Smooth muscle cell (in vitro differentiated cells): ENCODE data around the gene RNASE11. TPM values are rescaled to one million over a fixed set of nuclear protein-coding genes. Genes with fewer than 3 reads are reported as not detected.

Experiments
- DNase-seq: peaks from one replicate; lab custom pipeline; 2025; ENCODE audit not compliant: unreplicated experiment; lab: John Stamatoyannopoulos, UW
- H2AFZ ChIP-seq: fragments of 200-600 bp; sonication (generic); 2 replicates; pipeline ENCODE4 v1.6.0; 2016; ENCODE audit warnings: antibody characterized with exemption, low read depth, mild to moderate bottlenecking
- H3F3A ChIP-seq: fragments of 200-600 bp; sonication (generic); 2 replicates; pipeline ENCODE4 v1.6.0; 2017; ENCODE audit warnings: antibody characterized with exemption, low read depth
- H3K27ac ChIP-seq: fragments of 200-600 bp; sonication (generic); 2 replicates; pipeline ENCODE4 v1.5.1; 2016; ENCODE audit warnings: low read depth, mild to moderate bottlenecking
- H3K27me3 ChIP-seq: fragments of 200-600 bp; sonication (generic); 2 replicates; pipeline ENCODE4 v1.6.1; 2016; ENCODE audit warnings: low read depth, mild to moderate bottlenecking
- H3K36me3 ChIP-seq: fragments of 200-600 bp; sonication (generic); 2 replicates; pipeline ENCODE4 v1.5.1; 2016; ENCODE audit warnings: low read depth
- H3K4me1 ChIP-seq: fragments of 200-600 bp; sonication (generic); 2 replicates; pipeline ENCODE4 v1.5.1; 2016; ENCODE audit warnings: low read depth
- H3K4me2 ChIP-seq: fragments of 200-600 bp; sonication (generic); 2 replicates; pipeline ENCODE4 v1.6.0; 2016; ENCODE audit warnings: mild to moderate bottlenecking
- H3K4me3 ChIP-seq: fragments of 200-600 bp; sonication (generic); 2 replicates; pipeline ENCODE4 v1.5.1; 2016; ENCODE audit warnings: mild to moderate bottlenecking
- H3K79me2 ChIP-seq: fragments of 200-600 bp; sonication (generic); 2 replicates; pipeline ENCODE4 v1.6.0; 2016; ENCODE audit warnings: low read depth, mild to moderate bottlenecking
- H3K9ac ChIP-seq: fragments of 200-600 bp; sonication (generic); 2 replicates; pipeline ENCODE4 v1.6.0; 2016; ENCODE audit warnings: low read depth
- H3K9me3 ChIP-seq: fragments of 200-600 bp; sonication (generic); replicated peaks from 2 replicates; pipeline ENCODE4 v1.5.1; 2016; ENCODE audit warnings: low read depth
- H4K20me1 ChIP-seq: fragments of 200-600 bp; sonication (generic); 2 replicates; pipeline ENCODE4 v1.6.0; 2016; ENCODE audit warnings: low read depth
- WGBS: methylation state at CpG from one replicate; pipeline ENCODE4 v1.1.7; 2016; ENCODE audit warnings: low lambda C conversion rate; 5-methylcytosine and 5-hydroxymethylcytosine counted together
- polyA plus RNA-seq: library from polyadenylated mRNA; unstranded; fragments of >200 nt; fragmentation: Nextera tagmentation; extraction: Ambion mirVana; gene quantifications from 2 replicates; pipeline ENCODE4 v1.2.1, GENCODE V29; 2016
- total RNA-seq: library from RNA; depleted of rRNA; stranded (reverse); fragments of >200 nt; gene quantifications from 2 replicates; pipeline ENCODE4 v1.2.3, GENCODE V29; 2014
- TF ChIP-seq, protein P1 (sequence below): fragments of 200-600 bp; sonication (generic); IDR thresholded peaks from 2 replicates; pipeline ENCODE4 v1.5.1; 2017; ENCODE audit warnings: borderline replicate concordance, mild to moderate bottlenecking, antibody characterized with exemption; ENCODE audit not compliant: insufficient read depth, poor library complexity, severe bottlenecking

RNASE11 gene
- total and polyA plus RNA-seq, 2 experiments from 2014 or later, result not detected

GRCh38 chr14:20615996-20616395 lies 28.2 kb upstream of the RNASE11 start:
- Histone ChIP-seq H3K27me3 (no peaks in the 10 kb centered on the region), H3K79me2 (no peaks in the 10 kb centered on the region), H3K36me3 (no peaks in the 10 kb centered on the region), H3K9me3 (no peaks in the 10 kb centered on the region), H4K20me1 (no peaks in the 10 kb centered on the region), H3K27ac (no peak overlapping the region), H3K9ac (no peak overlapping the region), H3K4me1 (peaks cover 7% of the 10 kb centered on the region), H3K4me2 (no peak overlapping the region), H3F3A (peaks cover 14% of the 10 kb centered on the region), H2AFZ (no peak overlapping the region), H3K4me3 (no peak overlapping the region)
- no peak for DNase-seq
- TF ChIP-seq, protein P1, sequence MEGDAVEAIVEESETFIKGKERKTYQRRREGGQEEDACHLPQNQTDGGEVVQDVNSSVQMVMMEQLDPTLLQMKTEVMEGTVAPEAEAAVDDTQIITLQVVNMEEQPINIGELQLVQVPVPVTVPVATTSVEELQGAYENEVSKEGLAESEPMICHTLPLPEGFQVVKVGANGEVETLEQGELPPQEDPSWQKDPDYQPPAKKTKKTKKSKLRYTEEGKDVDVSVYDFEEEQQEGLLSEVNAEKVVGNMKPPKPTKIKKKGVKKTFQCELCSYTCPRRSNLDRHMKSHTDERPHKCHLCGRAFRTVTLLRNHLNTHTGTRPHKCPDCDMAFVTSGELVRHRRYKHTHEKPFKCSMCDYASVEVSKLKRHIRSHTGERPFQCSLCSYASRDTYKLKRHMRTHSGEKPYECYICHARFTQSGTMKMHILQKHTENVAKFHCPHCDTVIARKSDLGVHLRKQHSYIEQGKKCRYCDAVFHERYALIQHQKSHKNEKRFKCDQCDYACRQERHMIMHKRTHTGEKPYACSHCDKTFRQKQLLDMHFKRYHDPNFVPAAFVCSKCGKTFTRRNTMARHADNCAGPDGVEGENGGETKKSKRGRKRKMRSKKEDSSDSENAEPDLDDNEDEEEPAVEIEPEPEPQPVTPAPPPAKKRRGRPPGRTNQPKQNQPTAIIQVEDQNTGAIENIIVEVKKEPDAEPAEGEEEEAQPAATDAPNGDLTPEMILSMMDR, result no peak
- 95% methylated on average over 5 of the region's 5 CpGs for WGBS

DNA sequence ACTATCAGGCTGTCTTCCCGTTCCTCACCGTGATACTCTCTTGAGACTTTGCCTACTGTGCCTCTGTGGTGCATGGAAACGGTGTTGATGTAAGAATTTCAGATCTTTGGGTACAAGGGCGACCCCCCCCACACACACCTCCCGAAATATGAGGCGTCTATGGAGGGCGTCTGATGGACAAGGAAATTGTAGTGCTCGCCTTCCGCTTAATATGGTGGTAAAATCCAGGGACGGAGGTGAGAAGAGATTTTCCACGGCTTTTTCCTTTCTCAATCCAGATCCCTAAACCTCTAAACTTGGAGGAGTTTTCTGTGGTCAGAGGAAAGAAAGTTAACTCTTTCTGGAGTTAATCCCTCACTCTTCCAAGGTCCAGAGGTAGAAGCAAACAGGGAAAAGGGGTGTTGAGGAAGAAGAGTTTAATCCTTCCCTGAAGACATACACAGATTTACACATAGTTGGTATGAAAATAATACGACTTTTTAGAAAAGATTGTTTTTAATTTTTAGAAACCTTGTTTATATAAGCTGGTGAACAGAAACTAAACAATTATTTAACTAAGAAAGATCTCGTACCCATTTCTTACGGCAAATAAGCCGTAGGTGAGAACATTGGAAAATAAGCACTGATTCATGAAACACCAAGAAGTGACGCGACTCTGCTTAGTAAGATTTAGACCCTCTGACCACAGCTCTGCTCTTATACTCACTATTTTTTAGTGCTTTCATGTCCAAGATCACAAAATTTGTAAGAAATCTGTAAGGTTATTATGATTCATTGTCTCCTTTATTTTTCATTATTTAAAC lies 26.4 kb upstream of the RNASE11 start:
- Histone ChIP-seq H3K9ac (peak overlapping the region; percentile 74), H3K79me2 (no peaks in the 10 kb centered on the region), H2AFZ (peak overlapping the region; percentile 92), H3K27ac (peak overlapping the region; percentile 75), H3K4me1 (peaks cover 7% of the 10 kb centered on the region), H3K36me3 (no peaks in the 10 kb centered on the region), H3K9me3 (no peaks in the 10 kb centered on the region), H4K20me1 (no peaks in the 10 kb centered on the region), H3F3A (peaks cover 14% of the 10 kb centered on the region), H3K4me2 (peak overlapping the region; percentile 80), H3K27me3 (no peaks in the 10 kb centered on the region), H3K4me3 (peak overlapping the region; percentile 61)
- DNase-seq, result no peak
- 16% methylated on average over 17 of the region's 17 CpGs for WGBS
- TF ChIP-seq, protein P1, result no peak

GRCh38 chr14:20613094-20614037 lies 25.6 kb upstream of the RNASE11 start:
- peak overlapping the region; percentile 75 for H3K27ac ChIP-seq

More at GRCh38 chr14:20613094-20614037, 25.6 kb upstream of the RNASE11 start:
- Histone ChIP-seq H4K20me1 (no peaks in the 10 kb centered on the region), H2AFZ (peak overlapping the region; percentile 92), H3K4me2 (peak overlapping the region; percentile 80), H3K9ac (peak overlapping the region; percentile 74), H3F3A (peaks cover 14% of the 10 kb centered on the region), H3K27me3 (no peaks in the 10 kb centered on the region), H3K4me3 (peak overlapping the region; percentile 61), H3K36me3 (no peaks in the 10 kb centered on the region), H3K4me1 (peaks cover 7% of the 10 kb centered on the region), H3K79me2 (no peaks in the 10 kb centered on the region), H3K9me3 (no peaks in the 10 kb centered on the region)
- 1% methylated on average over 34 of the region's 34 CpGs for WGBS
- DNase-seq, result peak; percentile 76
- TF ChIP-seq, protein P1, result peak; percentile 68
